ENCODE measurements around the gene IFI6. TPM values are rescaled to one million over a fixed set of nuclear protein-coding genes. Genes with fewer than 3 reads are reported as not detected.
A peak's percentile ranks its signal among the peaks of the same experiment; 100 is the strongest.

The IFI6 gene
- total and polyA plus RNA-seq, 2 of the 13 experiments (the other 11 are each of a cell fraction or from before 2014, with no cell fraction given) = 12.9 to 13.2 TPM

- TF ChIP-seq YEATS4 (CRISPR knock-in tag; IDR thresholded peaks at IDR 0.05; ENCODE audit: borderline replicate concordance) = peak; percentile 73; the same call in 1 of the 2 replicates
- no peak for TF ChIP-seq AFF4 (CRISPR knock-in tag; IDR thresholded peaks at IDR 0.05)
- TF ChIP-seq KDM2A (CRISPR knock-in tag; IDR thresholded peaks at IDR 0.05; ENCODE audit: borderline replicate concordance, low read depth) = 0 out of 2 replicates have a peak, but pooled peaks have one; percentile 46
- no peak for TF ChIP-seq ZFAT (CRISPR knock-in tag; conservative IDR thresholded peaks at IDR 0.05)
- TF ChIP-seq SMARCC2 (IDR thresholded peaks at IDR 0.05) = no peak
- no peak for TF ChIP-seq WIZ (CRISPR knock-in tag; IDR thresholded peaks at IDR 0.05)
- no peak for TF ChIP-seq ZNF607 (CRISPR knock-in tag; IDR thresholded peaks at IDR 0.05; ENCODE audit: borderline replicate concordance)
- no peak for TF ChIP-seq ERF (CRISPR knock-in tag; IDR thresholded peaks at IDR 0.05)
- TF ChIP-seq ZNF546 (CRISPR knock-in tag; conservative IDR thresholded peaks at IDR 0.05) = no peak
- TF ChIP-seq ATF7 (IDR thresholded peaks at IDR 0.05) = no peak
- TF ChIP-seq ATF7 (CRISPR knock-in tag; IDR thresholded peaks at IDR 0.05) = no peak
- no peak for TF ChIP-seq ZBTB10 (CRISPR knock-in tag; IDR thresholded peaks at IDR 0.05; ENCODE audit: borderline replicate concordance)
- no peak for TF ChIP-seq LBX2 (CRISPR knock-in tag; IDR thresholded peaks at IDR 0.05; ENCODE audit: borderline replicate concordance)
- TF ChIP-seq NONO (IDR thresholded peaks at IDR 0.05) = no peak
- TF ChIP-seq NONO (CRISPR knock-in tag; conservative IDR thresholded peaks at IDR 0.05) = no peak
- no peak for TF ChIP-seq NAIF1 (CRISPR knock-in tag; IDR thresholded peaks at IDR 0.05; ENCODE audit: borderline replicate concordance)
- TF ChIP-seq SIN3A (IDR thresholded peaks at IDR 0.05; ENCODE audit: borderline replicate concordance, low read depth, low read length) = no peak
- no peak for TF ChIP-seq SP4 (CRISPR knock-in tag; IDR thresholded peaks at IDR 0.05)
- TF ChIP-seq MEF2D (CRISPR knock-in tag; IDR thresholded peaks at IDR 0.05) = no peak
- no peak for TF ChIP-seq ZNF446 (CRISPR knock-in tag; IDR thresholded peaks at IDR 0.05)
- no peak for TF ChIP-seq HIC2 (CRISPR knock-in tag; IDR thresholded peaks at IDR 0.05; ENCODE audit: low read depth)
- TF ChIP-seq MTA3 (CRISPR knock-in tag; IDR thresholded peaks at IDR 0.05) = no peak
- no peak for TF ChIP-seq HMG20B (CRISPR knock-in tag; conservative IDR thresholded peaks at IDR 0.05)
Measured at GRCh38 chr1:27671964-27672749, at the start of gene IFI6 (continued).
